HG03520 (cell line): Measurements from ENCODE around the gene NLRC3.

Source experiments
- ATAC-seq: cut with Tn5 transposase; IDR thresholded peaks from one replicate; pipeline ENCODE4 v1.9.1; 2021; ENCODE audit warnings: mild to moderate bottlenecking, moderate library complexity; ENCODE audit not compliant: unreplicated experiment

The NLRC3 gene

GRCh38 chr16:3581392-3581791 is 4.2 kb upstream of the NLRC3 start:
- no peak for ATAC-seq

GRCh38 chr16:3580686-3581085 is 3.5 kb upstream of the NLRC3 start:
- no peak for ATAC-seq

GRCh38 chr16:3580251-3580651 is 3.0 kb upstream of the NLRC3 start:
- ATAC-seq: no peak

GRCh38 chr16:3579776-3580175 is 2.6 kb upstream of the NLRC3 start:
- ATAC-seq: no peak

- ATAC-seq: peak; percentile 54
Measured at GRCh38 chr16:3578610-3579551, 1.7 kb upstream of the NLRC3 start.

GRCh38 chr16:3578121-3578520 is 918 bp upstream of the NLRC3 start:
- no peak for ATAC-seq

- ATAC-seq: no peak
Measured at GRCh38 chr16:3576211-3576610, 992 bp downstream of the NLRC3 start.

GRCh38 chr16:3575491-3575890 is 1.7 kb downstream of the NLRC3 start:
- ATAC-seq: no peak

GRCh38 chr16:3574195-3574594 is 3.0 kb downstream of the NLRC3 start:
- no peak for ATAC-seq

- no peak for ATAC-seq
Measured at GRCh38 chr16:3573146-3573815, 3.9 kb downstream of the NLRC3 start.

- ATAC-seq: no peak
Measured at GRCh38 chr16:3570420-3571062, 6.7 kb downstream of the NLRC3 start.

GRCh38 chr16:3569851-3570250 is 7.4 kb downstream of the NLRC3 start:
- ATAC-seq: no peak

GRCh38 chr16:3566990-3567389 is 10.2 kb downstream of the NLRC3 start:
- ATAC-seq: no peak

GRCh38 chr16:3564889-3565141 is 12.4 kb downstream of the NLRC3 start:
- ATAC-seq: no peak

GRCh38 chr16:3564130-3564888 is 12.9 kb downstream of the NLRC3 start:
- no peak for ATAC-seq

GRCh38 chr16:3562914-3563480 is 14.2 kb downstream of the NLRC3 start:
- ATAC-seq: no peak

- no peak for ATAC-seq
Measured at GRCh38 chr16:3561626-3562025, 15.6 kb downstream of the NLRC3 start.

- ATAC-seq: no peak
Measured at GRCh38 chr16:3554351-3554928, 22.8 kb downstream of the NLRC3 start.

- ATAC-seq: no peak
Measured at GRCh38 chr16:3553138-3553923, 23.9 kb downstream of the NLRC3 start.
